ENCODE measurements around the gene CNIH2.

Gene CNIH2

GRCh38 chr11:66328302-66329144, 50.5 kb downstream of the CNIH2 start (continued):
- TF ChIP-seq PRDM2 (tag by site-specific recombination; IDR thresholded peaks at IDR 0.05; ENCODE audit: borderline replicate concordance) = no peak
- peak; percentile 63 for TF ChIP-seq ZBTB11 (tag by site-specific recombination; conservative IDR thresholded peaks at IDR 0.05; ENCODE audit: low read depth)
- TF ChIP-seq HOXC10 (CRISPR knock-in tag; IDR thresholded peaks at IDR 0.05) = no peak
- TF ChIP-seq ZNF423 (tag by site-specific recombination; IDR thresholded peaks at IDR 0.05) = peak; percentile 93
- no peak for TF ChIP-seq HOXD13 (CRISPR knock-in tag; IDR thresholded peaks at IDR 0.05; ENCODE audit: borderline replicate concordance)
- no peak for TF ChIP-seq ZNF26 (tag by site-specific recombination; IDR thresholded peaks at IDR 0.05)
- no peak for TF ChIP-seq WT1 (tag by site-specific recombination; IDR thresholded peaks at IDR 0.05)
- no peak for TF ChIP-seq ZNF639 (tag by site-specific recombination; IDR thresholded peaks at IDR 0.05)
- no peak for TF ChIP-seq ZNF704 (tag by site-specific recombination; IDR thresholded peaks at IDR 0.05)
- TF ChIP-seq ZNF398 (tag by site-specific recombination; IDR thresholded peaks at IDR 0.05) = no peak
- TF ChIP-seq TCF7L2 (IDR thresholded peaks at IDR 0.05; ENCODE audit: borderline replicate concordance, low read depth, low read length) = no peak
- TF ChIP-seq ZBTB48 (tag by site-specific recombination; IDR thresholded peaks at IDR 0.05) = peak; percentile 34; the same call in 1 of the 2 replicates
- no peak for TF ChIP-seq ZNF211 (tag by site-specific recombination; IDR thresholded peaks at IDR 0.05; ENCODE audit: low read depth)
- no peak for TF ChIP-seq RBAK (tag by site-specific recombination; IDR thresholded peaks at IDR 0.05)
- TF ChIP-seq PATZ1 (tag by site-specific recombination; IDR thresholded peaks at IDR 0.05) = no peak
- TF ChIP-seq ZNF701 (tag by site-specific recombination; IDR thresholded peaks at IDR 0.05) = no peak
- TF ChIP-seq INSM2 (tag by site-specific recombination; IDR thresholded peaks at IDR 0.05) = no peak
